ENCODE measurements around the gene PDCD6IP.

DNA sequence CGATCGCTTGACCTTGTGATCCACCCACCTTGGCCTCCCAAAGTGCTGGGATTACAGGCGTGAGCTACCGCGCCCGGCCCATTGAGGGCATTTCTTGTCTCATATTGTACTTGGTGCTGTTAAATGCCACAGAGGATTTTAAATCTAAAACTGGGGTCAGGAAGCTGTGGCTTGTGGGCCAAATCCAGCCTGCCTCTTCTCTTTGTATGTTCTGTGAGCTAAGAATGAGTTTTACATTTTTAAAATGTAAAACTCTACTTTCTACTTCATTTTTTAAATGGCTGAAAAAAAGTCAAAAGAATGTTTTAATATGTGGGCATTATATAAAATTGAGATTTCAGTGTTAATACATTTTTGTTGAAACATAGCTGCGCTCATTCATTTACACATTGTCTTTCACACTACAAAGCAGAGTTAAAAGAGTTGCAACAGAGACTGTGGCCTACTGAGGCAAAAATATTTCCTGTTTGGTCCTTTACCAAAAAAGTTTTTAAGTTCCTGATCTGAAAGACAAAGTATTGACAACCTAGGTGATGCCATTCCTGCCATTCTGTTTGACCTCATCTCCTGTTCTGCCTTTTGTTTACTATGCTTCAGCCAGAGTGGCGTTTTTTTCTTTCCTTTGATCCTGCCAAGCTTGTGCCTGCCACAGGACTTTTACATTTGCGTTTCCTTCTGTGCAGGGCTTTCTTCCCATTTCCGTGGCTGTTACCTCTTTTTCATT lies 50.4 kb downstream of the PDCD6IP start:
- TF ChIP-seq POLR2A (IDR thresholded peaks at IDR 0.05) (no peak), CTCF (IDR thresholded peaks at IDR 0.05) (no peak)
